Subcutaneous abdominal adipose tissue (tissue), 5 donors: ENCODE results near the gene SMTNL2.
"Not testable (repeated sequence)": the region's sequence is repeated elsewhere in the genome, so short reads cannot be mapped to it uniquely, and the experiment has no call there.

Experiments used
- H3K27ac ChIP-seq: one replicate; pipeline ENCODE4 v1.7.0; 2013; ENCODE audit warnings: low read depth, mild to moderate bottlenecking, inconsistent platforms, low read length, moderate library complexity
- H3K27me3 ChIP-seq, 5 donors: one replicate each; pipeline ENCODE4 v1.7.0; 2013; ENCODE audit warnings: low read length in 5 of 5, inconsistent platforms in 1 of 5; ENCODE audit not compliant: control insufficient read depth in 5 of 5, insufficient read depth in 4 of 5
- H3K36me3 ChIP-seq, 5 donors: one replicate each; pipeline ENCODE4 v1.7.0; 2013; ENCODE audit warnings: low read length in 5 of 5; ENCODE audit not compliant: control insufficient read depth in 5 of 5, insufficient read depth in 5 of 5
- H3K4me1 ChIP-seq, 5 donors: one replicate each; pipeline ENCODE4 v1.7.0; 2013; ENCODE audit warnings: low read length in 5 of 5, mild to moderate bottlenecking in 3 of 5, moderate library complexity in 1 of 5; ENCODE audit not compliant: control insufficient read depth in 5 of 5, insufficient read depth in 5 of 5
- H3K4me3 ChIP-seq, 5 donors: one replicate each; pipeline ENCODE4 v1.7.0; 2013; ENCODE audit warnings: low read length in 5 of 5, low read depth in 1 of 5
- H3K9ac ChIP-seq, 5 donors: one replicate each; pipeline ENCODE4 v1.7.0; 2013; ENCODE audit warnings: low read length in 5 of 5, mild to moderate bottlenecking in 4 of 5, moderate library complexity in 3 of 5
- H3K9me3 ChIP-seq, 5 donors: one replicate each; pipeline ENCODE4 v1.7.0; 2013; ENCODE audit warnings: low read length in 5 of 5; ENCODE audit not compliant: control insufficient read depth in 5 of 5
- donor health status: healthy.
- donor health status: healthy.
- donor health status: healthy.
- donor health status: healthy.
- donor health status: healthy.

Gene SMTNL2

DNA sequence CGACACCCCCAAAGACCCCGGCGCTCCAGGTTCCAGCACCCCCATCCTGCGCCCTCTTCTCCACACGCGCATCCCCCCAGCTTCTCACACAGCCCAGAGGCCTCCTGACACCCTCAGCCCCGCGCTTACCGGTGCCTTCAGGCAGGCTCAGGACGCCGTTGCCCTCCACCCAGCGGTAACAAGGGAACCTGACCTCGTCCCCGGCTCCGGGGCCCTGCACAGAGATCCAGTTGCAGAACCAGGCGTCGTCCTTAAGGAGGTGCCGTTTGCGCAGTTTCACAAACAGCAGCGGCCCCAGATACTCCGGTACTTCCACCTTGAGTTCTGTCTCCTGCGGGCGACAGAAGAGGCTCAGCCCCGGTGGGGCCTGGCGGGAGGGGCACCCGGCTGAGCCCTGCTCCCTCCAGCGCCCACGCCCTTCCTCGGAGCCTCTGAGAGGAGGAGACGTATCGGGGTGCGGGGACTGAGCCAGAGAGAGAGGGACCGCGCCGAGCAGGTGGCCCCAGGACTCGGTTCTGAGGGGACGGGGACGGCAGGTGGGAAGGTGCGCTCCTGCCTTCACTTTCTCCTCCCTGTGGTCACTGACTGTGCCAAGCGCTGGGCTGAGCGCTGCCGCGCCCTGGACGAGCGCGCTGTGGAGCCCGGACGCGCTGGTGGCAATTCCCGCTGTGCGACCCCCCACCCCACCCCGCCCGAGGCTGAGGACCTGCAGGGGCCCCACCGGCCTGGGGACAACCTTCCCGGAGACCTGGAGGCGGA is 55.2 kb downstream of the SMTNL2 start:
- peaks cover 17 to 42% (median 32%) of the 10 kb centered on the region in 5 donors for H3K27me3 ChIP-seq

DNA sequence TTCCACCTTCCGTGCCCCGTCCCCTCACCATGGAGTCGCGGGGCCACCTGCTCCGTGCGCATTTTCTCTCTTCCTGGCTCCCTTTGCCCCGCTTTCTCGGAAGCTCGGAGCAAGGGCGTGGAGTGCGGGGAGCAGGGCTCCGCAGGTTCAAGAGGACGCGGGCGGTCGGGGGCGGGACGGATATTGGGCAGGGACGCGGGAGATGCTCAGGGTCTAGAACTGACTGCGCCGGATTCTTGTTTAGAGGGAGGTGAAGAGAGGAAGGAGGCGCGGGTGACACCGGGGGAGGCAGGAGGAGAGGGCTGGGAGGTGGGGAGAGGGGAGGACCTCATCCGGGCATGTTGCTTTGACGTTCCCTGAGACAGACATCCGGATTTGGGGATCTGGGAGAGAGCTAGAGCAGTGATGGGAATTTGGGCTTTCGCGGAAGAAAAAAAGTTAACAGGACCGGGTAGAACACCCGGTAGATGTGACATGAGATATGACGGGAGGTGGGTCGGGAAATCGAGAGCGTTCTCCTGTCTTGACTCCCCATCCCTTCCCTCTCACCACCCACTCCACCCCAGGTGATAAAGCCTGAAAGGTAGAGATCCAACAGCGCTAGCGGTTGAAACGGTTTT is 56.4 kb downstream of the SMTNL2 start:
- Histone ChIP-seq H3K4me1 (peaks cover 0 to 25% (median 8%) of the 10 kb centered on the region in 5 donors), H3K27me3 (peaks cover 17 to 38% (median 28%) of the 10 kb centered on the region in 5 donors)
- H3K9ac ChIP-seq, H3K27ac ChIP-seq, H3K9me3 ChIP-seq, H3K36me3 ChIP-seq, H3K4me3 ChIP-seq: not testable (repeated sequence)

More for the DNA sequence above, 55.2 kb downstream of the SMTNL2 start:
- not testable (repeated sequence) for H3K9me3 ChIP-seq, H3K4me3 ChIP-seq, H3K27ac ChIP-seq, H3K36me3 ChIP-seq, H3K9ac ChIP-seq
- H3K4me1 ChIP-seq: peaks cover 0 to 30% (median 12%) of the 10 kb centered on the region in 5 donors

DNA sequence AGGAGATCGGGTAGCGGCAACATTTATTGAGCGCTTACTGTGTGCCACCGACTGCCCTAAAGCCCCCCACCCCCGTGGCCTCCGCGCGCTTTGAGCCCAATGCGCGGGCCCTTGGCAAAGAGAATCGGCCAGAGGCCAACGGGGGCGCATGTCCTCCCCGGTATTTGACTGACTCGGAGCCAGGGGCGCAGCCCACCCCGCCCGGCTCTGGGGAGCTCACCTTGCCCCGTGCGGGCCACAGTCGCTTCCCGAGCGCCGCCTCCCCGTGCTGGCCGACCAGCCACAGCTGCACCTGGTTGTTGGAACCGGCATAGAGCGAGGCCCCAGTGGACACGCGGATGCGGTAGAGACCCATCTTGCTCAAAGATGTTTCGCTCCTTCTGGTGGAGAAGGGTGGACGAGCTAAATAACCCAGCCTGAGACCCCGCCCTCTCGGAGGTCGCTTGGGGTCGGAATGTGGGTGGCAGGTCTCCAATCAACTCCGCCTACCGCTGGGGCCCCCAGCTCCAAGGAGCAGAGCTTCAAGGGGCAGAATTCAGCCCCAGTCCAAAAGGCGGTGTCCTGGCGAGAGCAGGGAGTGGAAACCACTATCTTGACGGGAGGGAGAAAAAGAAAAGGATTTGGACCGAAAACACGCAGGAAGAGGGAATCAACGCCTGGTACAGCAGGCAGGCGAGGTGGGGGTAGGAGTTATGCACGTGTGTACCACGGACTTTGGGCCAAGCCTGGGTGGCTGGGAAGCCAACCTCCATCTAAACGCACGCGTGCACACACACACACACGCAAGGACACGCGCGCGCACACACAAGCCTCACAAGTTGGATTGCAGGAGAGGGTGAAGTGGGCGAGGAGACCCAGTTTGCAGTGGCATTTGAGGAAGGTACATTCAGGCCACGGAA is 57.2 kb downstream of the SMTNL2 start, which contains the start of gene ALOX15:
Gene ALOX15 (minus strand): TSS at position 382 of the 899 bp plus-strand sequence. CDS start 27 bp downstream, at position 355.
- peaks cover 0 to 17% (median 3%) of the 10 kb centered on the region in 5 donors for H3K4me1 ChIP-seq
- peaks cover 17 to 30% (median 21%) of the 10 kb centered on the region in 5 donors for H3K27me3 ChIP-seq
- H3K9ac ChIP-seq: no peak within 1 kb of the TSS
- peaks cover 0 to 2% (median 0%) of the 10 kb centered on the region in 5 donors for H3K9me3 ChIP-seq
- no peak within 1 kb of the TSS for H3K4me3 ChIP-seq
- no peak within 1 kb of the TSS for H3K27ac ChIP-seq
- no peaks in the 10 kb centered on the region for H3K36me3 ChIP-seq

DNA sequence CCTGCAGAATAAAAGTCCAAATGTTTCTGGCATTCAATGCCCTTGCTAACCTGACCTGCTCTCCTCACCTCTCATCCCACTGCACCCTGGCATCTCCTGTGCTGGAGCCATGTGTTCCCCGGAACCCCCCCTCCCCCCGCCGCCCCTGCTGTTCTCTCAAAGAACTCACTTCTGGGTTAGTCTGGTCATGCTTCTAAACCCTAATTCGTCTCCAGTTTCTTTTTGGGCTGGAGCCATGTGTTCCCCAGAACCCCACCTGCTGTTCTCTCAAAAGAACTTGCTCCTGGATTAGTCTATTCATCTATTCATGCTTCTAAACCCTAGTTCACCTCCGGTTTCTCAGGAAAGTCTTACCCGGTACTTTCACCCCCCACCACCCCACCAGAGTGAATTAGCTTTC is 58.0 kb downstream of the SMTNL2 start:
- Histone ChIP-seq H3K36me3 (no peaks in the 10 kb centered on the region), H3K27me3 (peaks cover 11 to 23% (median 21%) of the 10 kb centered on the region in 5 donors)

DNA sequence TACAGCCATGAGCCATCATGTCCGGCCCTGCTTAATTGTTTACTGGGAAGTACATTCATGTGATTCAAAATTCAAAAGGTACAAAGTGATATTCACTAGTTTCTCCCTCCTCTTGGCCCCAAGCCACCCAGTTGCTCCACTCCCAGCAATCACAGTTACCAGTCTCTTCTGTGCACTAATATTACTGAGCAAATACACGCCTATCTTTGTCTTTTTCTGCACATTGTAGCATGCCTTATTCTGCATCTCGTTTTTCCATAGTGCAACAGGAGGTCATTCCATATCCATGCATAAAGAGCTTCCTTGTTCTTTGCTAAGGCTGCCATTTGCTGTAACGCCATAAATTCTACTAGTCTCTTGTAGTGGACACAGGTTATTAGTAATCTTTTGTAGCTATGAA is 59.3 kb downstream of the SMTNL2 start:
- no peak overlapping the region for H3K9ac ChIP-seq
- peaks cover 11 to 21% (median 18%) of the 10 kb centered on the region in 5 donors for H3K27me3 ChIP-seq
- peaks cover 0 to 19% (median 5%) of the 10 kb centered on the region in 5 donors for H3K4me1 ChIP-seq
- H3K4me3 ChIP-seq: no peak overlapping the region
- peaks cover 0 to 2% (median 0%) of the 10 kb centered on the region in 5 donors for H3K9me3 ChIP-seq
- no peak overlapping the region for H3K27ac ChIP-seq
- no peaks in the 10 kb centered on the region for H3K36me3 ChIP-seq

More for the DNA sequence above, 58.0 kb downstream of the SMTNL2 start:
- Histone ChIP-seq H3K4me1 (peaks cover 0 to 12% (median 3%) of the 10 kb centered on the region in 5 donors), H3K9me3 (peaks cover 0 to 2% (median 0%) of the 10 kb centered on the region in 5 donors), H3K4me3 (no peak overlapping the region), H3K9ac (no peak overlapping the region), H3K27ac (no peak overlapping the region)

DNA sequence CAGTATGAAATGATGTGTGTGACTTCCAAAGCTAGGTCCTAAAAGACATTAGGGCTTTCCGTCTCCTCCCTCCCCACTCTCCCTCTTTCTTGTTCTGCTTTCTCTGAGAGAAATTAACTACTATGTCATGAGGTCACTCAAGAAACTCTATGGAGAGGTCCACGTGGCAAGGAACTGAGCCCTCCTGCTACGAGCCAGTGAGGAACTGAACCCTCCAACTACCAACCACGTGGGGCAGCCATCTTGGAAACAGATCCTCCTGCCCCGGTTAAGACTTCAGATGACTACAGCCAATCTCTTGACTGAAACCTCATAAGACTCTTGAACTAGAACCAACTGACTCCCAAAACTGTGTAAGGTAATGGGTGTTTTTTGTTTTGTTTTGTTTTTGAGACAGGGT is 61.3 kb downstream of the SMTNL2 start:
- peaks cover 0 to 28% (median 16%) of the 10 kb centered on the region in 5 donors for H3K4me1 ChIP-seq
- peaks cover 0 to 2% (median 0%) of the 10 kb centered on the region in 5 donors for H3K9me3 ChIP-seq
- H3K9ac ChIP-seq: no peak overlapping the region
- no peaks in the 10 kb centered on the region for H3K36me3 ChIP-seq
- H3K4me3 ChIP-seq: no peak overlapping the region
- no peak overlapping the region for H3K27ac ChIP-seq
- H3K27me3 ChIP-seq: peaks cover 11 to 13% (median 12%) of the 10 kb centered on the region in 5 donors

DNA sequence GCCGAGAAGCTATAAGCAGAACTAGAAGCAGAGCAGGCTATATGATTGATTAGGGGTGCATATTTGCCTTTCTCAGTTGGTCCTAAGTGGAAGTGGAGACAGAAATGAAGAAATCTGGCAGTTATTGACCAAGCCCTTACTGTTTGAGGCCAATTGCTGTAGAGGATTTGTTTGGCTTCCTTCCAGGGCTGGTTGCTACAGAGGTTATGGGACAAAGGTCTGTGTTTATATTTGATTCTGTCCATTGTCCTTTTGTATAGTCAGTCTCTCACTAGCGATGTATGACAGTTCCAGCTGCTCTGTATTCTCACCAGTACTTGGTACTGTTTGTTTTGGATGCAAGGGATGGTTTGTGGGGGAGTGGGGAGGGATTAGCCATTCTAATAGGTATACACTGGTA is 64.4 kb downstream of the SMTNL2 start:
- H3K4me1 ChIP-seq: peaks cover 0 to 20% (median 11%) of the 10 kb centered on the region in 5 donors
- no peak overlapping the region for H3K9ac ChIP-seq
- H3K36me3 ChIP-seq: no peaks in the 10 kb centered on the region
- peak overlapping the region in 1 of 5 donors; percentile 12 for H3K4me3 ChIP-seq
- peaks cover 0 to 2% (median 0%) of the 10 kb centered on the region in 5 donors for H3K9me3 ChIP-seq
- peaks cover 0 to under 1% (median 0%) of the 10 kb centered on the region in 5 donors for H3K27me3 ChIP-seq
- H3K27ac ChIP-seq: no peak overlapping the region

DNA sequence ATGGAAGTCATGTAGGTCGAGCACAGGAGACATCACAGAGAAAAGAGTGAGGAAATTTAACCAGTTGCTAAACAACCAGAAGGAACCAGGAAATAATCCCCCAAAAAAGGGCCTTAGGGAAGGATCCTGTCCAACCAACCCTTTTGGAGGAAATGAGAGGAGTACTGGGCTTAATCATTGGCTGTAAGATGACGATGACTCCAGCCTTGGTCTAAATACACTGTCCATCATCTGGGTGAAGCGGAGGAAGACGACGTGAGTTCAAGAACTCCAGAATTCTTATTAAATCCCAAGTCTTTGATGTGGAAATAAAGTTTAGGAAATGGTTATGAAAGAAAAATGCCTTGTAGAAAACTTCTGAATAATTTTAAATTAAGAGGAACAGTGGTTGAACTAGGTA is 68.7 kb downstream of the SMTNL2 start:
- Histone ChIP-seq H3K4me3 (no peak overlapping the region), H3K36me3 (no peaks in the 10 kb centered on the region), H3K27ac (no peak overlapping the region), H3K27me3 (peaks cover 0 to 3% (median 2%) of the 10 kb centered on the region in 5 donors), H3K9ac (no peak overlapping the region), H3K4me1 (peaks cover 0 to 22% (median 11%) of the 10 kb centered on the region in 5 donors), H3K9me3 (no peaks in the 10 kb centered on the region)

DNA sequence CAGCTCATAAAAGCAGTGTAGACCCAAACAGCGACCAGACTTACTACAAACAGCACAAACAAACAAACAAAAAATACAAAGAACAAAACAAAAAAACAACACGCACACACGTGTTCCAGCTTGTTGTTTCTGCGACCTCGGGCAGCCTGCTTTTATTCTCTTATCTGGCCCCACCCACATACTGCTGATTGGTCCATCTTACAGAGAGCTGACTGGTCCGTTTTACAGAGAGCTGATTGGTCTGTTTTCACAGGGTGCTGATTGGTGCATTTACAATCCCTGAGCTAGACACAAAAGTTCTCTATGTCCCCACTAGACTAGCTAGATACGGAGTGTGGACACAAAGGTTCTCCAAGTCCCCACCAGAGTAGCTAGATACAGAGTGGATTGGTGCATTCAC is 71.6 kb downstream of the SMTNL2 start:
- H3K9ac ChIP-seq, H3K27ac ChIP-seq, H3K27me3 ChIP-seq, H3K4me1 ChIP-seq, H3K9me3 ChIP-seq, H3K36me3 ChIP-seq, H3K4me3 ChIP-seq: not testable (repeated sequence)
